ENCODE data around the gene CCDC107. TPM values are rescaled to one million over a fixed set of nuclear protein-coding genes. Genes with fewer than 3 reads are reported as not detected.
"Not testable (repeated sequence)": the region's sequence is repeated elsewhere in the genome, so short reads cannot be mapped to it uniquely, and the experiment has no call there.

CCDC107 gene
- total RNA-seq = 10 to 100 TPM in 5 of 8 experiments, 1 to 10 TPM in 3; 4.3 to 26.4 (median 18.8) TPM

GRCh38 chr9:35658137-35658967 lies at the start of gene CCDC107:
CCDC107 (plus strand) TSS chr9:35658292; CDS start chr9:35658380, 88 bp downstream.
- in situ Hi-C loops (cut with MboI; ENCODE audit: low pct_unique_long_range_greater_than_20kb in 2 of 9, low sequenced_read_pairs in 9 of 9, unreplicated experiment in 9 of 9) = no loop called here
- 0 to 15% (median 0%) methylated on average over 1 to 23 of the region's 67 CpGs; no CpG with 5 or more reads in 1 of the 10 experiments for WGBS, 10 experiments
- peak within 1 kb of the TSS; percentile 99 to 100 for H3K27ac ChIP-seq
- peaks cover 16% of the 10 kb centered on the region in 2 donors for H3K4me1 ChIP-seq (replicated peaks in 1 of 2)
- ATAC-seq (replicated peaks in 6 of 8) = peak; percentile 56 to 78 (median 70)
- peak within 1 kb of the TSS; percentile 73 to 87 (median 79) for H3K4me3 ChIP-seq

GRCh38 chr9:35609001-35609819 lies 48.9 kb upstream of the CCDC107 start:
- in situ Hi-C loops (cut with MboI; ENCODE audit: low pct_unique_long_range_greater_than_20kb in 2 of 9, low sequenced_read_pairs in 9 of 9, unreplicated experiment in 9 of 9) = loop anchor here in 1 of 9 experiments (25.0 kb wide), 1 partner anchor 97 kb away; no protein-coding TSS in a partner anchor
- WGBS, 10 experiments = 30 to 100% (median 100%) methylated on average over 1 to 2 of the region's 31 CpGs; no CpG with 5 or more reads in 7 of the 10 experiments
- peaks cover 7 to 10% of the 10 kb centered on the region in 2 donors for H3K4me1 ChIP-seq (replicated peaks in 1 of 2)

GRCh38 chr9:35609820-35610163 lies 48.3 kb upstream of the CCDC107 start:
- no peak overlapping the region for H3K4me3 ChIP-seq
- no peak for ATAC-seq (replicated peaks in 6 of 8)
- in situ Hi-C loops (cut with MboI; ENCODE audit: low pct_unique_long_range_greater_than_20kb in 2 of 9, low sequenced_read_pairs in 9 of 9, unreplicated experiment in 9 of 9) = loop anchor here in 1 of 9 experiments (25.0 kb wide), 1 partner anchor 97 kb away; no protein-coding TSS in a partner anchor
- no peak overlapping the region for H3K27ac ChIP-seq
- H3K4me1 ChIP-seq (replicated peaks in 1 of 2) = peaks cover 7 to 10% of the 10 kb centered on the region in 2 donors
- 92 to 93% (median 93%) methylated on average over 5 to 7 of the region's 13 CpGs; no CpG with 5 or more reads in 7 of the 10 experiments for WGBS, 10 experiments

More at GRCh38 chr9:35609001-35609819, 48.9 kb upstream of the CCDC107 start:
- Histone ChIP-seq H3K4me3 (no peak overlapping the region), H3K27ac (no peak overlapping the region)
- ATAC-seq (replicated peaks in 6 of 8) = no peak

- no peak overlapping the region for H3K4me3 ChIP-seq
- WGBS, 10 experiments = 0 to 48% (median 11%) methylated on average over 1 to 7 of the region's 8 CpGs
- H3K27ac ChIP-seq = no peak overlapping the region
- in situ Hi-C loops (cut with MboI; ENCODE audit: low pct_unique_long_range_greater_than_20kb in 2 of 9, low sequenced_read_pairs in 9 of 9, unreplicated experiment in 9 of 9) = loop anchor here in 1 of 9 experiments (25.0 kb wide), 1 partner anchor 99 kb away; no protein-coding TSS in a partner anchor
- H3K4me1 ChIP-seq (replicated peaks in 1 of 2) = peaks cover 5 to 7% of the 10 kb centered on the region in 2 donors
- ATAC-seq (replicated peaks in 6 of 8) = peak; percentile 28 to 91 (median 44)
These were observed 46.8 kb upstream of the CCDC107 start for GRCh38 chr9:35611230-35611797.

DNA sequence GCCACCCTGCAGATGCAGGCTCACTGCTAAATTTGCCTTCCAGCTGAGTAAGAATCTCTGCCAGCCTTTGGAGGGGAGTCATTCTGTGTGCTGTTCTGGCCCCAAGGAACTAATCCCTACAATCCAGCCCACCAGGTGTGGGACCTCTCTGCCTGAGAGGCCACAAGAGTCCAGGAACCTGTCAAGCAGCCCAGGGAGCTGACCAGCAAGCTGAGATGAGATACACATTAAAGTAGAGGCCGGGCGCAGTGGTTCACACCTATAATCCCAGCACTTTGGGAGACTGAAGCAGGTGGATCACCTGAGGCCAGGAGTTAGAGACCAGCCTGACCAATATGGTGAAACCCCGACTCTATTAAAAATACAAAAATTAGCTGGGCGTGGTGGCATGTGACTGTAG lies 46.0 kb upstream of the CCDC107 start:
- not testable (repeated sequence) for ATAC-seq (replicated peaks in 6 of 8); H3K4me1 ChIP-seq (replicated peaks in 1 of 2); H3K4me3 ChIP-seq; H3K27ac ChIP-seq
- WGBS, 10 experiments = 80 to 90% (median 83%) methylated on average over 1 to 3 of the region's 4 CpGs; no CpG with 5 or more reads in 7 of the 10 experiments
- in situ Hi-C loops (cut with MboI; ENCODE audit: low pct_unique_long_range_greater_than_20kb in 2 of 9, low sequenced_read_pairs in 9 of 9, unreplicated experiment in 9 of 9) = loop anchor here in 1 of 9 experiments (25.0 kb wide), 1 partner anchor 100 kb away; no protein-coding TSS in a partner anchor

DNA sequence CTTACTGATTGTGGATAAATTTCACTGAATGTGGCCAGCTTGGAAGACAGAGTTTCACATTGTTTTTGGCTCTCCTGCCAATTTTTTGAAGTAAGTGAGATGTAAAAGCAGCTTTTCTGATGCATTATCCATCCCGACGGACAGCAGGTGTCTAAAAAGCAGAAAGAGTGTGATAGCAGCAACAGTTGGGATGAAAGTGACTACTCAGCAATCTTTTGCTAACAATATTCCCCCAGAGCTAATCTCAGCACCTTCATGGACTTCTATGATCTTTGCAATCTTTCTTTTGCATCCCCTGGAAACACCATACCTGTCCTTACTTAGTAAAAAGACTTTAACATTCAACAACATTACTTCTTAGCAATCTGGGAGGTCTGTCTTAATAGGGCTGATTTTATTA lies 45.2 kb upstream of the CCDC107 start:
- 55 to 100% (median 88%) methylated on average over 2 of the region's 2 CpGs; no CpG with 5 or more reads in 4 of the 10 experiments for WGBS, 10 experiments
- H3K27ac ChIP-seq = no peak overlapping the region
- H3K4me3 ChIP-seq = no peak overlapping the region
- no peaks in the 10 kb centered on the region for H3K4me1 ChIP-seq (replicated peaks in 1 of 2)
- no peak for ATAC-seq (replicated peaks in 6 of 8)
- in situ Hi-C loops (cut with MboI; ENCODE audit: low pct_unique_long_range_greater_than_20kb in 2 of 9, low sequenced_read_pairs in 9 of 9, unreplicated experiment in 9 of 9) = loop anchor here in 1 of 9 experiments (25.0 kb wide), 1 partner anchor 101 kb away; no protein-coding TSS in a partner anchor

- 60 to 100% (median 80%) methylated on average over 1 to 14 of the region's 17 CpGs; no CpG with 5 or more reads in 2 of the 10 experiments for WGBS, 10 experiments
- Histone ChIP-seq H3K27ac (no peak overlapping the region), H3K4me3 (no peak overlapping the region), H3K4me1 (replicated peaks in 1 of 2) (no peaks in the 10 kb centered on the region)
- in situ Hi-C loops (cut with MboI; ENCODE audit: low pct_unique_long_range_greater_than_20kb in 2 of 9, low sequenced_read_pairs in 9 of 9, unreplicated experiment in 9 of 9) = loop anchor here in 1 of 9 experiments (25.0 kb wide), 1 partner anchor 104 kb away; no protein-coding TSS in a partner anchor
- ATAC-seq (replicated peaks in 6 of 8) = no peak
These were observed 42.0 kb upstream of the CCDC107 start for GRCh38 chr9:35615981-35616680.

- no peaks in the 10 kb centered on the region for H3K4me1 ChIP-seq (replicated peaks in 1 of 2)
- no peak overlapping the region for H3K27ac ChIP-seq
- WGBS, 10 experiments = 17 to 96% methylated on average over 1 to 4 of the region's 51 CpGs; no CpG with 5 or more reads in 8 of the 10 experiments
- ATAC-seq (replicated peaks in 6 of 8) = peak; percentile 75 to 98 (median 81)
- H3K4me3 ChIP-seq = peak overlapping the region in 3 of 5 donors; percentile 10 to 17 (median 12)
- in situ Hi-C loops (cut with MboI; ENCODE audit: low pct_unique_long_range_greater_than_20kb in 2 of 9, low sequenced_read_pairs in 9 of 9, unreplicated experiment in 9 of 9) = loop anchor here in 1 of 9 experiments (25.0 kb wide), 1 partner anchor 105 kb away; no protein-coding TSS in a partner anchor
These were observed 41.2 kb upstream of the CCDC107 start for GRCh38 chr9:35616681-35617459.

DNA sequence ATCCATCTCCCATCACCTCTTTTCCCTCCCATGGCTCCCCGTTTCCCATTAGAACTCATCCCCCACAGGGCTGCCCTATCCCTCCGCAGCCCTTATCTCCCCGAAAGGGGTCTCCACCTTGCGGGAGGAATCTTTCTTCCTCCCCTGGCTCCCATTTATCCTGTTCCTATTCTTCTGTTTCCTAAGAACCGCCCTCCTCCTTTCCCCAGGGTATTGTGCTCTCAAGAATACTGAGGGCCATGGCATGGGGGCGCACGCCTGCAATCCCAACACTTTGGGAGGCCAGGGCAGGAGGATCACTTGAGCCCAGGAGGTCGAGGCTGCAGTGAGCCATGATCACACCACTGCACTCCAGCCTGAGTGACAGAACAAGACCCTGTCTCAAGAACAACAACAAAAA lies 40.5 kb upstream of the CCDC107 start:
- 20 to 100% (median 75%) methylated on average over 1 to 7 of the region's 8 CpGs for WGBS, 10 experiments
- in situ Hi-C loops (cut with MboI; ENCODE audit: low pct_unique_long_range_greater_than_20kb in 2 of 9, low sequenced_read_pairs in 9 of 9, unreplicated experiment in 9 of 9) = loop anchor here in 1 of 9 experiments (25.0 kb wide), 1 partner anchor 105 kb away; no protein-coding TSS in a partner anchor
- Histone ChIP-seq H3K4me1 (replicated peaks in 1 of 2) (no peaks in the 10 kb centered on the region), H3K4me3 (no peak overlapping the region), H3K27ac (no peak overlapping the region)
- ATAC-seq (replicated peaks in 6 of 8) = no peak

DNA sequence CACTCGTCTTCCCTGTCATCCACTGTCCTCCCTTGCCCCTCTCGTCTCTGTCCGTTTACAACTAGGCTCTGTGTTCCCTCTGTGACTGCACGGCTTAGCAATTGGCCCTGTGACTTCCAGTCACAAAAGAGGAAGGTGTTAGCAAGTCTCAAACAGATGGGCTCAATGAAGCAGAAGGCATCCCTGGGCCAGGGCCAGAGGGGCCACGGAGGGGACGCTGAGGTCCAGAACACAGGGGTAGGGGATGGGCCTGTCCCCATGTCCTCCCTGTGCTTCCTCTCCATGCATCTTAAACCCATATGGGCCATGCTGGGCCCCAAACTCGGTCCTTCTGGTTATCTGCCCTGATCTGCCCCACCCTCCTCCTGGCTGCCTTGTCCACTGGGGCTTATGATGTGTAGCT lies 39.8 kb upstream of the CCDC107 start, which contains the start of gene CD72:
TSS of gene CD72 (minus strand) at position 89 of the 403 bp plus-strand sequence. CDS start 110 bp downstream, outside the sequence.
- ATAC-seq (replicated peaks in 6 of 8) = peak in 4 of 8 experiments; percentile 38 to 67 (median 58)
- Histone ChIP-seq H3K4me1 (replicated peaks in 1 of 2) (no peaks in the 10 kb centered on the region), H3K4me3 (peak within 1 kb of the TSS in 3 of 5 donors; percentile 10 to 17 (median 12)), H3K27ac (no peak within 1 kb of the TSS)
- 60 to 67% methylated on average over 1 of the region's 7 CpGs; no CpG with 5 or more reads in 8 of the 10 experiments for whole genome bisulfite sequencing, 10 experiments
- in situ Hi-C loops (cut with MboI; ENCODE audit: low pct_unique_long_range_greater_than_20kb in 2 of 9, low sequenced_read_pairs in 9 of 9, unreplicated experiment in 9 of 9) = loop anchor here in 1 of 9 experiments (25.0 kb wide), 1 partner anchor 106 kb away; no protein-coding TSS in a partner anchor

Measured in motor neuron (in vitro differentiated cells).